H1 (cell line): ENCODE results near the gene SDC4. TPM values are rescaled to one million over a fixed set of nuclear protein-coding genes. Genes with fewer than 3 reads are reported as not detected.

Experiments
- CTCF ChIA-PET: fragments of 300-600 bp; sonication (Branson Sonifier 250); formaldehyde crosslinking; loops from one replicate; lab custom pipeline; 2021; ENCODE audit not compliant: partially characterized antibody; lab: Charles Lee
- POLR2A ChIA-PET: fragments of 300-600 bp; sonication (Branson Sonifier 250); formaldehyde crosslinking; loops from one replicate; lab custom pipeline; 2021; ENCODE audit warnings: inconsistent platforms; ENCODE audit not compliant: partially characterized antibody; lab: Charles Lee
- DNase-seq, 2 experiments: peaks; one replicate each; pipeline versions ENCODE4 v3.0.0 to v3.0.0-alpha.2; 2010 to 2022; ENCODE audit warnings: low spot score in 2 of 2, low read depth in 1 of 2, mixed read lengths in 1 of 2
- FAIRE-seq: peaks from 2 replicates; lab custom pipeline; 2011; peaks lifted over from hg19 to GRCh38; lab: Jason Lieb, UNC
- H2AFZ ChIP-seq: 2 replicates; pipeline ENCODE4 v1.8.1; 2012; ENCODE audit warnings: low read length, inconsistent platforms
- H2AK5ac ChIP-seq: 2 replicates; pipeline ENCODE4 v1.6.1; 2013; ENCODE audit warnings: low read depth, low read length
- H2BK120ac ChIP-seq: replicated peaks from 2 replicates; pipeline ENCODE3; 2013; ENCODE audit warnings: low read depth, low read length, inconsistent platforms
- H2BK12ac ChIP-seq: 2 replicates; pipeline ENCODE4 v1.6.1; 2013; ENCODE audit warnings: low read depth, low read length
- H2BK15ac ChIP-seq: 2 replicates; pipeline ENCODE4 v1.6.1; 2013; ENCODE audit warnings: low read length
- H2BK20ac ChIP-seq: 2 replicates; pipeline ENCODE4 v1.6.1; 2013; ENCODE audit warnings: low read length
- H2BK5ac ChIP-seq: 2 replicates; pipeline ENCODE4 v1.6.1; 2013; ENCODE audit warnings: low read depth, low read length
- H3K14ac ChIP-seq: 2 replicates; pipeline ENCODE4 v1.6.1; 2013; ENCODE audit warnings: inconsistent platforms; ENCODE audit not compliant: insufficient read length
- H3K18ac ChIP-seq: 2 replicates; pipeline ENCODE4 v1.6.1; 2013; ENCODE audit warnings: low read length; ENCODE audit errors: extremely low read depth
- H3K23ac ChIP-seq: 2 replicates; pipeline ENCODE4 v1.6.1; 2013; ENCODE audit warnings: inconsistent platforms; ENCODE audit not compliant: insufficient read length
- H3K23me2 ChIP-seq: 2 replicates; pipeline ENCODE4 v1.6.1; 2013; ENCODE audit warnings: low read depth, low read length
- H3K27ac ChIP-seq: 2 replicates; pipeline ENCODE4 v1.6.1; 2011; ENCODE audit warnings: low read depth, low read length, inconsistent platforms
- H3K27me3 ChIP-seq, 4 experiments: replicated peaks in 1 of 4; 1 replicate in 1 of 4; 2 replicates in 3 of 4; pipeline versions ENCODE4 v1.6.1 to v1.8.1; 2011 to 2013; ENCODE audit warnings: low read length in 3 of 4, mild to moderate bottlenecking in 3 of 4, inconsistent platforms in 2 of 4, mixed read lengths in 2 of 4, moderate library complexity in 1 of 4; ENCODE audit not compliant: control insufficient read depth in 3 of 4, insufficient read depth in 3 of 4; ENCODE audit errors: extremely low read depth in 1 of 4
- H3K36me3 ChIP-seq, 4 experiments: 2 replicates each; pipeline versions ENCODE4 v1.6.1 to v1.8.1; 2011 to 2013; ENCODE audit warnings: mild to moderate bottlenecking in 4 of 4, low read length in 3 of 4, moderate library complexity in 2 of 4, control low read depth in 1 of 4, inconsistent platforms in 1 of 4; ENCODE audit not compliant: insufficient read depth in 4 of 4, control insufficient read depth in 2 of 4
- H3K4ac ChIP-seq: replicated peaks from 2 replicates; pipeline ENCODE3; 2013; ENCODE audit warnings: low read length, low read depth, mixed read lengths, inconsistent platforms; ENCODE audit not compliant: insufficient read length
- H3K4me1 ChIP-seq, 4 experiments: replicated peaks in 1 of 4; 1 replicate in 1 of 4; 2 replicates in 3 of 4; pipeline versions ENCODE4 v1.6.1 to v1.8.1; 2011 to 2013; ENCODE audit warnings: low read length in 3 of 4, inconsistent platforms in 2 of 4, mixed read lengths in 1 of 4; ENCODE audit not compliant: insufficient read depth in 4 of 4, control insufficient read depth in 3 of 4
- H3K4me2 ChIP-seq, 2 experiments: 2 replicates each; pipeline versions ENCODE4 v1.6.1 to v1.8.1; 2011 to 2013; ENCODE audit warnings: low read depth in 2 of 2, low read length in 2 of 2, control low read depth in 1 of 2, inconsistent platforms in 1 of 2, mild to moderate bottlenecking in 1 of 2; ENCODE audit not compliant: insufficient read depth in 1 of 2
- H3K4me3 ChIP-seq, 4 experiments: fragments of 200-600, 300-600 bp in 1 of 4; sonication (generic), shearing (Covaris generic), sonication (Bioruptor Twin) in 1 of 4; 2 replicates each; pipeline versions ENCODE4 v1.5.1 to v1.8.1; 2011 to 2016; ENCODE audit warnings: low read length in 4 of 4, low read depth in 3 of 4, control low read depth in 2 of 4, inconsistent platforms in 2 of 4, mild to moderate bottlenecking in 2 of 4, mixed read lengths in 1 of 4, moderate library complexity in 1 of 4; ENCODE audit not compliant: insufficient read depth in 2 of 4; ENCODE audit errors: extremely low read depth in 1 of 4
- H3K56ac ChIP-seq: replicated peaks from 2 replicates; pipeline ENCODE3; 2013; ENCODE audit warnings: low read depth, mild to moderate bottlenecking, mixed read lengths, low read length, inconsistent platforms; ENCODE audit not compliant: insufficient read length
- H3K79me1 ChIP-seq: 2 replicates; pipeline ENCODE4 v1.6.1; 2013; ENCODE audit warnings: low read depth, low read length, control low read depth
- H3K79me2 ChIP-seq, 2 experiments: 2 replicates each; pipeline versions ENCODE4 v1.6.1 to v1.8.1; 2012 to 2013; ENCODE audit warnings: low read length in 2 of 2, mild to moderate bottlenecking in 2 of 2, inconsistent platforms in 1 of 2; ENCODE audit not compliant: insufficient read depth in 2 of 2, control insufficient read depth in 1 of 2
- H3K9ac ChIP-seq, 4 experiments: replicated peaks in 1 of 4; 1 replicate in 1 of 4; 2 replicates in 3 of 4; pipeline versions ENCODE4 v1.6.1 to v1.8.1; 2011 to 2013; ENCODE audit warnings: low read depth in 3 of 4, low read length in 3 of 4, control low read depth in 2 of 4, mild to moderate bottlenecking in 2 of 4, moderate library complexity in 2 of 4, inconsistent platforms in 1 of 4; ENCODE audit errors: extremely low read depth in 1 of 4
- H3K9me3 ChIP-seq, 2 experiments: 2 replicates each; pipeline versions ENCODE4 v1.6.1 to v1.8.1; 2012 to 2013; ENCODE audit warnings: mild to moderate bottlenecking in 2 of 2, moderate library complexity in 2 of 2, control low read depth in 1 of 2, inconsistent platforms in 1 of 2, low read depth in 1 of 2, low read length in 1 of 2, mixed read lengths in 1 of 2; ENCODE audit not compliant: insufficient read depth in 2 of 2
- H4K20me1 ChIP-seq, 2 experiments: replicated peaks in 1 of 2; 2 replicates each; pipeline versions ENCODE3 to v1.8.1; 2011 to 2013; ENCODE audit warnings: inconsistent platforms in 2 of 2, low read length in 2 of 2, mild to moderate bottlenecking in 1 of 2; ENCODE audit not compliant: insufficient read depth in 2 of 2, control insufficient read depth in 1 of 2
- H4K5ac ChIP-seq: 2 replicates; pipeline ENCODE4 v1.6.1; 2013; ENCODE audit warnings: low read length, low read depth, mixed read lengths, inconsistent platforms; ENCODE audit not compliant: insufficient read length
- H4K8ac ChIP-seq: 2 replicates; pipeline ENCODE4 v1.8.0; 2013; ENCODE audit warnings: mild to moderate bottlenecking, moderate library complexity, low read length, inconsistent platforms; ENCODE audit not compliant: insufficient read depth; ENCODE audit errors: extremely low read depth
- H4K91ac ChIP-seq: replicated peaks from 2 replicates; pipeline ENCODE3; 2013; ENCODE audit warnings: low read length, mixed read lengths, inconsistent platforms; ENCODE audit not compliant: insufficient read length
- EP300 ChIP-seq, 2 experiments: IDR thresholded peaks; 1 replicate in 1 of 2; 2 replicates in 1 of 2; pipeline ENCODE4 v1.6.1; 2011 to 2012; ENCODE audit warnings: low read depth in 2 of 2, low read length in 2 of 2, mild to moderate bottlenecking in 2 of 2, borderline replicate concordance in 1 of 2, inconsistent platforms in 1 of 2, moderate library complexity in 1 of 2
- GABPA ChIP-seq: IDR thresholded peaks from 2 replicates; pipeline ENCODE4 v1.6.1; 2011; ENCODE audit warnings: mild to moderate bottlenecking, low read length, moderate library complexity, borderline replicate concordance; ENCODE audit not compliant: insufficient read depth
- KDM5A ChIP-seq: fragments of 200-600 bp; IDR thresholded peaks from 2 replicates; pipeline ENCODE4 v1.7.1; 2012; ENCODE audit warnings: mild to moderate bottlenecking, low read length, inconsistent platforms, mixed read lengths
- MAFK ChIP-seq: IDR thresholded peaks from 2 replicates; pipeline ENCODE4 v1.6.1; 2012; ENCODE audit warnings: low read depth, mild to moderate bottlenecking, improper control_type of control experiment, low read length
- NANOG ChIP-seq: IDR thresholded peaks from 2 replicates; pipeline ENCODE4 v1.6.1; 2011; ENCODE audit warnings: low read length, low read depth, mild to moderate bottlenecking, inconsistent platforms; ENCODE audit not compliant: insufficient read depth, poor library complexity, severe bottlenecking
- POLR2A ChIP-seq, 2 experiments: IDR thresholded peaks; 1 replicate in 1 of 2; 2 replicates in 1 of 2; pipeline ENCODE4 v1.6.1; 2011; ENCODE audit warnings: low read depth in 2 of 2, low read length in 2 of 2, mild to moderate bottlenecking in 2 of 2; ENCODE audit errors: control extremely low read depth in 1 of 2
- SP4 ChIP-seq: IDR thresholded peaks from 2 replicates; pipeline ENCODE4 v1.6.1; 2012; ENCODE audit warnings: low read length, inconsistent platforms
- TBP ChIP-seq: IDR thresholded peaks from 2 replicates; pipeline ENCODE4 v1.6.1; 2011; ENCODE audit warnings: low read depth, low read length, improper control_type of control experiment
- USF2 ChIP-seq: IDR thresholded peaks from 2 replicates; pipeline ENCODE4 v1.6.1; 2011; ENCODE audit warnings: low read length, improper control_type of control experiment
- WGBS, 2 experiments: shearing (Covaris generic) in 1 of 2; methylation state at CpG; one replicate each; pipeline versions ENCODE4 v1.1.6 to v1.1.7; 2013 to 2015; ENCODE audit warnings: low lambda C conversion rate in 2 of 2, mixed read lengths in 2 of 2, inconsistent platforms in 1 of 2, low coverage in 1 of 2, missing lambda C conversion rate in 1 of 2; ENCODE audit not compliant: insufficient replicate concordance in 2 of 2, insufficient coverage in 1 of 2, insufficient read length in 1 of 2; ENCODE audit errors: extremely low coverage in 1 of 2, missing lambda C conversion rate in 1 of 2; 5-methylcytosine and 5-hydroxymethylcytosine counted together
- polyA plus RNA-seq, 7 experiments: library from polyadenylated mRNA; depleted of rRNA in 3 of 7; stranded (reverse) in 5 of 7; unstranded in 2 of 7; fragments of >200 nt in 5 of 7; fragments of 200-250 nt in 2 of 7; gene quantifications; 1 replicate in 5 of 7; 2 replicates in 1 of 7; 4 replicates in 1 of 7; pipeline versions ENCODE4 v1.2.1 to v1.2.3, GENCODE V29; 2011 to 2013; ENCODE audit warnings: missing spikeins in 2 of 7, mixed read lengths in 2 of 7
- total RNA-seq: library from RNA; stranded (reverse); fragmentation: NEBNext Ultra II Directional; extraction: Animal tissue kit (Norgen Biotek cat#: 25700); gene quantifications from 2 replicates; pipeline ENCODE4 v1.2.1, GENCODE V29; 2021
- TF ChIP-seq, protein P1 (sequence below): IDR thresholded peaks from 2 replicates; pipeline ENCODE4 v1.6.1; 2012; ENCODE audit warnings: inconsistent platforms

The SDC4 gene
- total and polyA plus RNA-seq, 2 of the 8 experiments (the other 6 are each of a cell fraction or from before 2014, with no cell fraction given) = 34.6 to 60.2 TPM

GRCh38 chr20:45316150-45317080, 31.8 kb downstream of the SDC4 start:
- H3K14ac ChIP-seq = no peak overlapping the region
- H3K4me2 ChIP-seq = no peak overlapping the region
- H2BK12ac ChIP-seq = no peak overlapping the region
- peaks cover 4% of the 10 kb centered on the region; the same call in 1 of the 2 replicates for H3K23me2 ChIP-seq
- H3K4ac ChIP-seq = no peak overlapping the region
- H3K23ac ChIP-seq = no peak overlapping the region
- no peaks in the 10 kb centered on the region for H3K79me2 ChIP-seq
- no peak overlapping the region for H2BK20ac ChIP-seq
- no peak overlapping the region for H2AFZ ChIP-seq
- FAIRE-seq = no peak
- no peaks in the 10 kb centered on the region for H3K9me3 ChIP-seq
- H3K18ac ChIP-seq = no peak overlapping the region
- no peak overlapping the region for H2BK5ac ChIP-seq
- H2AK5ac ChIP-seq = no peak overlapping the region
- H4K20me1 ChIP-seq = no peaks in the 10 kb centered on the region
- H3K36me3 ChIP-seq = no peaks in the 10 kb centered on the region
- H2BK120ac ChIP-seq = no peak overlapping the region
- POLR2A ChIA-PET = interaction anchor here (0.7 to 1.7 kb wide), 7 partner anchors 18 to 109 kb away, joined by 3 to 4 read pairs (median 3); partner anchors contain the start of genes SDC4 and SYS1
- H3K79me1 ChIP-seq = no peaks in the 10 kb centered on the region
- H3K4me1 ChIP-seq = peaks cover 0 to 2% (median 0%) of the 10 kb centered on the region in 4 experiments; a peak in 2 of 7 replicates
- no peak overlapping the region for H3K27ac ChIP-seq
- 95% methylated on average over 71 of the region's 71 CpGs; no CpG with 5 or more reads in 1 of the 2 experiments for WGBS, 2 experiments
- no peak for DNase-seq
- H3K9ac ChIP-seq = no peak overlapping the region
- H3K56ac ChIP-seq = no peak overlapping the region
- no peak overlapping the region for H4K5ac ChIP-seq
- H3K4me3 ChIP-seq = no peak overlapping the region
- peaks cover 0 to 6% (median 3%) of the 10 kb centered on the region in 4 experiments; a peak in 2 of 7 replicates for H3K27me3 ChIP-seq
- no peak overlapping the region for H2BK15ac ChIP-seq
- H4K91ac ChIP-seq = no peak overlapping the region
- H4K8ac ChIP-seq = no peak overlapping the region
- CTCF ChIA-PET = interaction anchor here (0.7 to 13.3 kb wide), 14 partner anchors 15 to 453 kb away, joined by 3 to 156 read pairs (median 4); partner anchors contain the start of genes SYS1 and TP53TG5
- TF ChIP-seq EP300 (IDR thresholded peaks at IDR 0.05; ENCODE audit: borderline replicate concordance in 1 of 2, low read depth in 2 of 2, low read length in 2 of 2) (no peak), MAFK (no peak), GABPA (no peak), USF2 (no peak), SP4 (no peak), TBP (no peak), NANOG (no peak), POLR2A (IDR thresholded peaks at IDR 0.05; ENCODE audit: control extremely low read depth in 1 of 2, low read depth in 2 of 2, low read length in 2 of 2) (no peak), KDM5A (no peak)
- TF ChIP-seq, protein P1, sequence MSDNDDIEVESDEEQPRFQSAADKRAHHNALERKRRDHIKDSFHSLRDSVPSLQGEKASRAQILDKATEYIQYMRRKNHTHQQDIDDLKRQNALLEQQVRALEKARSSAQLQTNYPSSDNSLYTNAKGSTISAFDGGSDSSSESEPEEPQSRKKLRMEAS = no peak
